ENCODE results near the gene MTHFD1L. TPM values are rescaled to one million over a fixed set of nuclear protein-coding genes. Genes with fewer than 3 reads are reported as not detected.
A peak's percentile ranks its signal among the peaks of the same experiment; 100 is the strongest.
"Not testable (repeated sequence)": the region's sequence is repeated elsewhere in the genome, so short reads cannot be mapped to it uniquely, and the experiment has no call there.

The MTHFD1L gene
- polyA plus RNA-seq (2013, experiment 1 of 4), result 40.7 TPM
- 32.9 TPM for polyA plus RNA-seq (2013, experiment 2 of 4)
- polyA plus RNA-seq (2013, experiment 3 of 4), result 25.2 TPM
- 26.7 TPM for polyA plus RNA-seq (2013, experiment 4 of 4)

DNA sequence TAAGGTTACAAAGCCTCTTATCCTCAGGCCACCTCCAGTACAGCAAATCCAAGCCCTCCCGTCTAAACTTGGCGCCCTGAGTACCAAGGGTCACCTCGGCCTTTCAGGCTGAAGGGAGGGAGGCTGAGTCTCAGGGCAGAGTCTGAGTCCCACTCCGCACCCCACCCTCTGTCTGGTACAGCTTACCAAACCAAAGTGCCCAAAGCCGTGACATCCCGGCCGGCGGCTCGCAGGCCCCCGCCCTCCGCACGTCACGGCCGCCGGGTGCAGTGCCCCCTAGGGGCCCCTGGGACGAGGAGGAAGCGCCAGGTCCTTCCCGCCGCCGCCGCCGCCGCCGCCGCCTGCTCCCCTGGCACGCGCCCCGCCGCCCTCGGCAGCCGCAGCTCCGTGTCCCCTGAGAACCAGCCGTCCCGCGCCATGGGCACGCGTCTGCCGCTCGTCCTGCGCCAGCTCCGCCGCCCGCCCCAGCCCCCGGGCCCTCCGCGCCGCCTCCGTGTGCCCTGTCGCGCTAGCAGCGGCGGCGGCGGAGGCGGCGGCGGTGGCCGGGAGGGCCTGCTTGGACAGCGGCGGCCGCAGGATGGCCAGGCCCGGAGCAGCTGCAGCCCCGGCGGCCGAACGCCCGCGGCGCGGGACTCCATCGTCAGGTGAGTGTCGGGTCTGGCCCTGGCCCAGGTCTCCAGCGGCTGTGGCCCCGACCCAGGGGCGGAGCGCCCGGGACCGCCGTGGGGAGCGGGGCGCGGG lies at the start of gene MTHFD1L:
Gene MTHFD1L, plus strand, starts transcription at position 297 of the 741 bp plus-strand sequence. Its CDS starts 121 bp downstream, at position 418.
- no peaks in the 10 kb centered on the region for H3K27me3 ChIP-seq (ENCODE audit: control insufficient read depth, insufficient read depth, low read length, poor library complexity, severe bottlenecking)
- peak within 1 kb of the TSS; percentile 94 for H3K27ac ChIP-seq (ENCODE audit: insufficient read depth, low read depth, low read length, poor library complexity, severe bottlenecking)
- H3K4me3 ChIP-seq (ENCODE audit: insufficient read depth, low read depth, low read length), result peak within 1 kb of the TSS; percentile 70
- no peaks in the 10 kb centered on the region for H3K36me3 ChIP-seq (ENCODE audit: control insufficient read depth, insufficient read depth, low read length)
- 0% methylated on average over 82 of the region's 82 CpGs for WGBS, 2 experiments
- no peaks in the 10 kb centered on the region for H3K4me1 ChIP-seq (ENCODE audit: control insufficient read depth, insufficient read depth, low read length)
- H3K9me3 ChIP-seq (ENCODE audit: control insufficient read depth, low read length), result no peaks in the 10 kb centered on the region

DNA sequence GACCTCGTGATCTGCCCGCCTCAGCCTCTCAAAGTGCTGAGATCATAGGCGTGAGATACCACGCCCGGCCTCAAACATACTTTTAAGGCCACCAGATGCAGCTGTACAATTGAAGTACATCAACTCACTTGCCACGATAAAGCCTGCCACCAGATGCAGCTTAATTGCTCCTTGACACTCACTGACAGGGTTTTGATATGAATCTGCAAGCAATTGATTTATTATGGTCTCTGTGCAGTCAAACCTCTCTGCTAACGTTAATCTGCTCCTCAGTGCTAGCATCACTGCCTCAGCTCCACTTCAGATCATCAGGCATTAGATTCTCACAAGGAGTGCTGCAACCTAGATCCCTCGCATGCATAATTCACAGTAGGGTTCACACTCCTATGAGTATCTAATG lies 48.9 kb upstream of the MTHFD1L start:
- not testable (repeated sequence) for H3K27ac ChIP-seq (ENCODE audit: insufficient read depth, low read depth, low read length, poor library complexity, severe bottlenecking); H3K27me3 ChIP-seq (ENCODE audit: control insufficient read depth, insufficient read depth, low read length, poor library complexity, severe bottlenecking); H3K9me3 ChIP-seq (ENCODE audit: control insufficient read depth, low read length); H3K4me1 ChIP-seq (ENCODE audit: control insufficient read depth, insufficient read depth, low read length); H3K4me3 ChIP-seq (ENCODE audit: insufficient read depth, low read depth, low read length); H3K36me3 ChIP-seq (ENCODE audit: control insufficient read depth, insufficient read depth, low read length)
- 90 to 94% methylated on average over 8 of the region's 8 CpGs for WGBS, 2 experiments

- no peak overlapping the region for H3K4me3 ChIP-seq (ENCODE audit: insufficient read depth, low read depth, low read length)
- no peak overlapping the region for H3K27ac ChIP-seq (ENCODE audit: insufficient read depth, low read depth, low read length, poor library complexity, severe bottlenecking)
- H3K4me1 ChIP-seq (ENCODE audit: control insufficient read depth, insufficient read depth, low read length), result no peaks in the 10 kb centered on the region
- H3K36me3 ChIP-seq (ENCODE audit: control insufficient read depth, insufficient read depth, low read length), result no peaks in the 10 kb centered on the region
- H3K27me3 ChIP-seq (ENCODE audit: control insufficient read depth, insufficient read depth, low read length, poor library complexity, severe bottlenecking), result no peaks in the 10 kb centered on the region
- 94 to 95% methylated on average over 5 of the region's 5 CpGs for WGBS, 2 experiments
- no peaks in the 10 kb centered on the region for H3K9me3 ChIP-seq (ENCODE audit: control insufficient read depth, low read length)
These were observed 42.6 kb upstream of the MTHFD1L start for GRCh38 chr6:150822932-150823331.

DNA sequence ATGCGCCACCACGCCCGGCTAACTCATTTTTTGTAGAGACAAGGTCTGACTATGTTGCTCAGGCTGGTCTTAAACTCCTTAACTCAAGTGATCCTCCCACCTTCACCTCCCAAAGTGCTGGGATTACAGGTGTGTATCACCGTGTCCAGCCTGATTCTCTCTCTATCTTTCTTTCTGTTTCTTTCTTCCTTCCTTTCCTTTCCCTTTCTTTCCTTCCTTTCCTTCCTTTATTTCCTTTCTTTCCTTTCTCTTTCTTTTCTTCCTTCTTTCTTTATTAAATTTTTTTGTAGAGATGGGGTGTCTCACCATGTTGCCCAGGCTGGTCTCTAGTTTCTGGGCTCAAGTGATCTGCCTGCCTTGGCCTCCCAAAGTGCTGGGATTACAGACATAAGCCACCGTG lies 38.7 kb upstream of the MTHFD1L start:
- no peak overlapping the region for H3K4me3 ChIP-seq (ENCODE audit: insufficient read depth, low read depth, low read length)
- 90 to 91% methylated on average over 4 of the region's 5 CpGs for WGBS, 2 experiments

GRCh38 chr6:150828107-150828506 lies 37.4 kb upstream of the MTHFD1L start:
- H3K27me3 ChIP-seq (ENCODE audit: control insufficient read depth, insufficient read depth, low read length, poor library complexity, severe bottlenecking); H3K9me3 ChIP-seq (ENCODE audit: control insufficient read depth, low read length); H3K36me3 ChIP-seq (ENCODE audit: control insufficient read depth, insufficient read depth, low read length); H3K4me3 ChIP-seq (ENCODE audit: insufficient read depth, low read depth, low read length); H3K4me1 ChIP-seq (ENCODE audit: control insufficient read depth, insufficient read depth, low read length); H3K27ac ChIP-seq (ENCODE audit: insufficient read depth, low read depth, low read length, poor library complexity, severe bottlenecking): not testable (repeated sequence)
- 90 to 91% methylated on average over 9 of the region's 9 CpGs for WGBS, 2 experiments

More for the DNA sequence above, 38.7 kb upstream of the MTHFD1L start:
- H3K36me3 ChIP-seq (ENCODE audit: control insufficient read depth, insufficient read depth, low read length), result no peaks in the 10 kb centered on the region
- H3K4me1 ChIP-seq (ENCODE audit: control insufficient read depth, insufficient read depth, low read length), result no peaks in the 10 kb centered on the region
- H3K27ac ChIP-seq (ENCODE audit: insufficient read depth, low read depth, low read length, poor library complexity, severe bottlenecking), result no peak overlapping the region
- H3K9me3 ChIP-seq (ENCODE audit: control insufficient read depth, low read length), result no peaks in the 10 kb centered on the region
- no peaks in the 10 kb centered on the region for H3K27me3 ChIP-seq (ENCODE audit: control insufficient read depth, insufficient read depth, low read length, poor library complexity, severe bottlenecking)

- Histone ChIP-seq H3K27me3 (ENCODE audit: control insufficient read depth, insufficient read depth, low read length, poor library complexity, severe bottlenecking) (no peaks in the 10 kb centered on the region), H3K27ac (ENCODE audit: insufficient read depth, low read depth, low read length, poor library complexity, severe bottlenecking) (no peak overlapping the region), H3K9me3 (ENCODE audit: control insufficient read depth, low read length) (no peaks in the 10 kb centered on the region), H3K36me3 (ENCODE audit: control insufficient read depth, insufficient read depth, low read length) (no peaks in the 10 kb centered on the region), H3K4me1 (ENCODE audit: control insufficient read depth, insufficient read depth, low read length) (no peaks in the 10 kb centered on the region), H3K4me3 (ENCODE audit: insufficient read depth, low read depth, low read length) (no peak overlapping the region)
- 96% methylated on average over 13 of the region's 13 CpGs for WGBS, 2 experiments
These were observed 34.9 kb upstream of the MTHFD1L start for GRCh38 chr6:150830439-150831165.

DNA sequence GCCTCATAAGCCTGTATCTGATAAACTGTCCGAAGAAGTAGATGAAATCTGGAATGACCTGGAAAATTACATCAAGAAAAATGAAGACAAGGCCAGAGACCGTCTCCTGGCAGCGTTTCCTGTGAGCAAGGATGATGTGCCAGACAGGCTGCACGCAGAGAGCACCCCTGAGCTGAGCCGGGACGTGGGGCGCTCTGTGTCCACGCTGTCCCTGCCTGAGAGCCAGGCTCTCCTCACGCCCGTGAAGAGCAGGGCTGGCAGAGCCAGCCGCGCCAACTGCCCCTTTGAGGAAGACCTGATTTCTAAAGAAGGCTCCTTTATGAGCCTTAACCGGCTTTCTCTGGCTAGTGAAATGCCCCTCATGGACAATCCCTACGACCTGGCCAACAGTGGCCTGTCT lies 33.9 kb upstream of the MTHFD1L start:
- Histone ChIP-seq H3K4me1 (ENCODE audit: control insufficient read depth, insufficient read depth, low read length) (no peaks in the 10 kb centered on the region), H3K27ac (ENCODE audit: insufficient read depth, low read depth, low read length, poor library complexity, severe bottlenecking) (no peak overlapping the region), H3K4me3 (ENCODE audit: insufficient read depth, low read depth, low read length) (no peak overlapping the region), H3K9me3 (ENCODE audit: control insufficient read depth, low read length) (no peaks in the 10 kb centered on the region), H3K27me3 (ENCODE audit: control insufficient read depth, insufficient read depth, low read length, poor library complexity, severe bottlenecking) (no peaks in the 10 kb centered on the region), H3K36me3 (ENCODE audit: control insufficient read depth, insufficient read depth, low read length) (no peaks in the 10 kb centered on the region)
- WGBS, 2 experiments, result 96 to 97% methylated on average over 14 of the region's 14 CpGs

DNA sequence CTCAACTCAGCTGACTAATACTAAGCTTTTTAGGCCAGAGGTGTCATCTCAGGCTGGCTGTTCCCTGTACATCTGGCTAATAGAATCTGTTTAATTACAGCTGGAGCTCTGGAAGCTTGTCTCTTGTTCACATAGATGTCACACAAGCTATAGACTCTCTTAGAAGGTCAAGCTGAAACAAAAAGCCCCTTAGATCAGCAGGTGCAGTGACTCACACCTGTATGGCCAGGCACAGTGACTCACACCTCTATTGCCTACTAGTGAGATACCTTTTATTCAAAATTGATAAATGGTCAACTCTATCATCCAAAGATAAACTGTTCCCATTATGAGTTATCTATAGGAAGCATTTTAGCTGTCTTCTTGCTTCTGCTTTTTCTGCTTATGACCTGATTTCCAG lies 29.9 kb upstream of the MTHFD1L start:
- Histone ChIP-seq H3K4me3 (ENCODE audit: insufficient read depth, low read depth, low read length) (no peak overlapping the region), H3K27ac (ENCODE audit: insufficient read depth, low read depth, low read length, poor library complexity, severe bottlenecking) (no peak overlapping the region), H3K9me3 (ENCODE audit: control insufficient read depth, low read length) (no peaks in the 10 kb centered on the region)

GRCh38 chr6:150840185-150840584 lies 25.3 kb upstream of the MTHFD1L start:
- Histone ChIP-seq H3K36me3 (ENCODE audit: control insufficient read depth, insufficient read depth, low read length) (no peaks in the 10 kb centered on the region), H3K4me1 (ENCODE audit: control insufficient read depth, insufficient read depth, low read length) (no peaks in the 10 kb centered on the region), H3K27me3 (ENCODE audit: control insufficient read depth, insufficient read depth, low read length, poor library complexity, severe bottlenecking) (no peaks in the 10 kb centered on the region), H3K27ac (ENCODE audit: insufficient read depth, low read depth, low read length, poor library complexity, severe bottlenecking) (no peak overlapping the region), H3K4me3 (ENCODE audit: insufficient read depth, low read depth, low read length) (no peak overlapping the region), H3K9me3 (ENCODE audit: control insufficient read depth, low read length) (no peaks in the 10 kb centered on the region)
- 92 to 93% methylated on average over 4 of the region's 4 CpGs for WGBS, 2 experiments

More for the DNA sequence above, 29.9 kb upstream of the MTHFD1L start:
- Histone ChIP-seq H3K4me1 (ENCODE audit: control insufficient read depth, insufficient read depth, low read length) (no peaks in the 10 kb centered on the region), H3K36me3 (ENCODE audit: control insufficient read depth, insufficient read depth, low read length) (no peaks in the 10 kb centered on the region), H3K27me3 (ENCODE audit: control insufficient read depth, insufficient read depth, low read length, poor library complexity, severe bottlenecking) (no peaks in the 10 kb centered on the region)

DNA sequence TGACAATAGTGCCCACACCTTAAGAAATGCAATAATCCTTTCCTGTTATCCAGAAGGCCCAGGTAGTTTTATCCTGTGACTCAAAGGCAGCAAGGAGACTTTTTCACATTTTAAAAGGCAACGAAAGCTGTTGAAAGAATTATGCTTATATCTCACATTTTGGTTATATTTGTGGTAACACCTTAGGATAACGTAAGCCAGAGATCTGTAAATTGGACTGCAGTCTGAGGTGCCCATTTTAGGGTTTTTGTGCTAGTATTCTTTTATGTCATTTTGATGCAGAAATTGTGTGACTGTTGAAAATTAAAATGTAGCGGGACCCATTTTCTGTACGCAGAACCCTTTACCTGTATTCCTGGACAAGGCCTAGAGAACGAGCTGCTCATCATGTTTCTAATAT lies 24.3 kb upstream of the MTHFD1L start:
- H3K4me3 ChIP-seq (ENCODE audit: insufficient read depth, low read depth, low read length), result no peak overlapping the region

More for the DNA sequence above, 24.3 kb upstream of the MTHFD1L start:
- no peaks in the 10 kb centered on the region for H3K27me3 ChIP-seq (ENCODE audit: control insufficient read depth, insufficient read depth, low read length, poor library complexity, severe bottlenecking)
- no peak overlapping the region for H3K27ac ChIP-seq (ENCODE audit: insufficient read depth, low read depth, low read length, poor library complexity, severe bottlenecking)
- no peaks in the 10 kb centered on the region for H3K36me3 ChIP-seq (ENCODE audit: control insufficient read depth, insufficient read depth, low read length)
- H3K9me3 ChIP-seq (ENCODE audit: control insufficient read depth, low read length), result no peaks in the 10 kb centered on the region
- WGBS, 2 experiments, result 94 to 96% methylated on average over 5 of the region's 5 CpGs
- no peaks in the 10 kb centered on the region for H3K4me1 ChIP-seq (ENCODE audit: control insufficient read depth, insufficient read depth, low read length)

Data from ectodermal cell (in vitro differentiated cells).